ENCODE results near the gene NCKAP5. TPM values are rescaled to one million over a fixed set of nuclear protein-coding genes. Genes with fewer than 3 reads are reported as not detected.

Gene NCKAP5
- total and polyA plus RNA-seq, 9 of the 15 experiments (the other 6 are each of a cell fraction or from before 2014, with no cell fraction given), result not detected

- Histone ChIP-seq H3K79me2 (ENCODE audit: control insufficient read depth, insufficient read depth, low read length) (no peaks in the 10 kb centered on the region), H3K9me3 (replicated peaks; ENCODE audit: control insufficient read depth, insufficient read depth, low read depth, low read length) (no peaks in the 10 kb centered on the region), H3K4me2 (ENCODE audit: insufficient read depth, low read length) (no peak overlapping the region), H3K27me3 (ENCODE audit: control insufficient read depth in 2 of 2, insufficient read depth in 2 of 2, low read length in 2 of 2) (no peaks in the 10 kb centered on the region), H3K36me3 (ENCODE audit: control insufficient read depth, insufficient read depth, low read length) (no peaks in the 10 kb centered on the region), H3K27ac (ENCODE audit: extremely low read depth, low read depth, low read length) (no peak overlapping the region), H3K4me1 (replicated peaks in 1 of 2; ENCODE audit: control insufficient read depth in 2 of 2, insufficient read depth in 2 of 2, low read length in 2 of 2) (no peaks in the 10 kb centered on the region), H3K4me3 (no peak overlapping the region), H3K9me1 (ENCODE audit: control insufficient read depth, insufficient read depth, low read length) (no peaks in the 10 kb centered on the region), H2AFZ (ENCODE audit: low read depth, low read length) (no peak overlapping the region), H3K9ac (ENCODE audit: insufficient read depth in 1 of 2, low read depth in 2 of 2, low read length in 2 of 2) (no peak overlapping the region), H4K20me1 (replicated peaks; ENCODE audit: control insufficient read depth, insufficient read depth, low read length) (no peaks in the 10 kb centered on the region)
- in situ Hi-C loops (cut with MboI), result no loop called here
- no TSS peak for BruUV-seq (replicated peaks)
- ATAC-seq (no peak), FAIRE-seq (no peak), DNase-seq (ENCODE audit: extremely low read depth in 1 of 4, low spot score in 3 of 4) (no peak)
- 2% methylated on average over 3 of the region's 3 CpGs for WGBS (ENCODE audit: insufficient coverage, low coverage, missing lambda C conversion rate)
- ChIA-PET CTCF (ENCODE audit: low intra/inter-chr PET ratio) (no interaction called here), POLR2A (no interaction called here)
- intact Hi-C loops (cut with micrococcal nuclease), result no loop called here
- TF ChIP-seq ZNF232 (CRISPR knock-in tag; IDR thresholded peaks at IDR 0.05), result no peak
- no peak for TF ChIP-seq ARID1B (IDR thresholded peaks at IDR 0.05)
- no peak for TF ChIP-seq ZNF707 (CRISPR knock-in tag; conservative IDR thresholded peaks at IDR 0.05)
- no peak for TF ChIP-seq CHD7 (IDR thresholded peaks at IDR 0.05; ENCODE audit: low read depth, low read length)
- TF ChIP-seq RNF219 (CRISPR knock-in tag; IDR thresholded peaks at IDR 0.05), result no peak
- no peak for TF ChIP-seq PPARD (CRISPR knock-in tag; IDR thresholded peaks at IDR 0.05)
Observed at GRCh38 chr2:133496501-133497269, 71.6 kb downstream of the NCKAP5 start.

Measured in K562 (cell line).